T-cell (primary cell): ENCODE data around the gene CYP17A1. TPM values are rescaled to one million over a fixed set of nuclear protein-coding genes. Genes with fewer than 3 reads are reported as not detected.

Source experiments
- ATAC-seq, 4 experiments: fragments of 200-7000 bp in 3 of 4; fragments of 150-1000 bp in 1 of 4; cut with Tn5 transposase; replicated peaks in 1 of 4; 1 replicate in 3 of 4; 2 replicates in 1 of 4; pipeline ENCODE4 v1.10.0; 2021; ENCODE audit warnings: moderate library complexity in 3 of 4, mild to moderate bottlenecking in 2 of 4, moderate number of reproducible peaks in 1 of 4
- CTCF ChIA-PET, 2 donors: fragments of 300-600 bp; sonication (Branson Sonifier 250); formaldehyde crosslinking; loops; one replicate each; lab custom pipeline; 2022; ENCODE audit warnings: antibody characterized with exemption in 2 of 2; lab: Charles Lee
- POLR2A ChIA-PET, 2 donors: fragments of 300-600 bp; sonication (Branson Sonifier 250); formaldehyde crosslinking; loops; one replicate each; lab custom pipeline; 2022; ENCODE audit warnings: antibody characterized with exemption in 2 of 2; lab: Charles Lee
- DNase-seq, 35 experiments: peaks; one replicate each; pipeline versions ENCODE4 v3.0.0 to v3.0.0-alpha.2; 2013 to 2023
- H3K27ac ChIP-seq: one replicate; pipeline ENCODE4 v1.5.1; 2013; ENCODE audit warnings: low read length
- H3K27me3 ChIP-seq, 2 experiments: replicated peaks in 1 of 2; 1 replicate in 1 of 2; 2 replicates in 1 of 2; pipeline versions ENCODE4 v1.6.1 to v1.7.0; 2013; ENCODE audit warnings: low read length in 1 of 2, mixed read lengths in 1 of 2; ENCODE audit not compliant: control insufficient read depth in 2 of 2, insufficient read depth in 2 of 2; ENCODE audit errors: extremely low read depth in 1 of 2
- H3K36me3 ChIP-seq, 2 donors: 1 replicate in 1 of 2; 2 replicates in 1 of 2; pipeline versions ENCODE4 v1.6.1 to v1.7.0; 2013; ENCODE audit warnings: low read length in 1 of 2; ENCODE audit not compliant: control insufficient read depth in 2 of 2, insufficient read depth in 1 of 2; ENCODE audit errors: extremely low read depth in 1 of 2
- H3K4me1 ChIP-seq, 2 experiments: 1 replicate in 1 of 2; 2 replicates in 1 of 2; pipeline versions ENCODE4 v1.6.1 to v1.7.0; 2013; ENCODE audit warnings: low read length in 2 of 2, mixed read lengths in 1 of 2; ENCODE audit not compliant: insufficient read depth in 2 of 2, control insufficient read depth in 1 of 2; ENCODE audit errors: extremely low read depth in 1 of 2
- H3K4me3 ChIP-seq, 2 donors: 1 replicate in 1 of 2; 2 replicates in 1 of 2; pipeline versions ENCODE4 v1.5.1 to v1.7.0; 2013; ENCODE audit warnings: mild to moderate bottlenecking in 2 of 2, low read length in 1 of 2, moderate library complexity in 1 of 2; ENCODE audit not compliant: control insufficient read depth in 1 of 2; ENCODE audit errors: extremely low read depth in 1 of 2
- H3K9me3 ChIP-seq: 2 replicates; pipeline ENCODE4 v1.7.0; 2013
- H3K27ac Mint-ChIP-seq, 2 donors: one replicate each; pipeline ENCODE4 v1.8.0; 2020 to 2021; ENCODE audit warnings: mild to moderate bottlenecking in 2 of 2, mixed read lengths in 2 of 2
- H3K27me3 Mint-ChIP-seq, 2 donors: one replicate each; pipeline ENCODE4 v1.8.0; 2021 to 2022; ENCODE audit warnings: mixed read lengths in 2 of 2
- H3K36me3 Mint-ChIP-seq: one replicate; pipeline ENCODE4 v1.8.0; 2021; ENCODE audit warnings: mixed read lengths
- H3K4me1 Mint-ChIP-seq, 3 donors: one replicate each; pipeline ENCODE4 v1.8.0; 2020 to 2022; ENCODE audit warnings: mixed read lengths in 3 of 3, mild to moderate bottlenecking in 1 of 3
- H3K4me3 Mint-ChIP-seq, 3 donors: one replicate each; pipeline ENCODE4 v1.8.0; 2020 to 2022; ENCODE audit warnings: mild to moderate bottlenecking in 3 of 3, mixed read lengths in 3 of 3, moderate library complexity in 3 of 3
- H3K9me3 Mint-ChIP-seq, 3 donors: one replicate each; pipeline ENCODE4 v1.8.0; 2020 to 2022; ENCODE audit warnings: mixed read lengths in 3 of 3
- WGBS: methylation state at CpG from one replicate; pipeline ENCODE4 v1.1.5; 2013; ENCODE audit warnings: missing lambda C conversion rate; ENCODE audit not compliant: insufficient coverage; 5-methylcytosine and 5-hydroxymethylcytosine counted together
- total RNA-seq, 35 experiments: library from RNA in 6 of 35; stranded (reverse) in 6 of 35; fragments of 120-200 nt in 1 of 35; gene quantifications; one replicate each; pipeline versions ENCODE4 v1.2.1 to v1.2.4 and lab custom pipeline; 2013 to 2026

CYP17A1 gene
- total RNA-seq: 1 to 10 TPM in 3 of 5 donors, not detected in 2; 3.2 to 5.1 (median 4.1) TPM
- total RNA-seq (2013): 10.6 TPM
- total RNA-seq (lab: John Stamatoyannopoulos, UW): 0 to 0.20 (median 0) reads per million in 29 experiments

- POLR2A ChIA-PET: no interaction called here
- Histone ChIP-seq H3K27me3 (peaks cover 0 to 31% of the 10 kb centered on the region in 2 experiments), H3K36me3 (no peaks in the 10 kb centered on the region), H3K4me1 (peaks cover 0 to 5% of the 10 kb centered on the region in 2 experiments), H3K9me3 (no peaks in the 10 kb centered on the region), H3K4me3 (no peak within 1 kb of the TSS), H3K27ac (no peak within 1 kb of the TSS)
- Mint-ChIP-seq H3K27ac (no peak within 1 kb of the TSS), H3K27me3 (peaks cover 9 to 11% of the 10 kb centered on the region in 2 donors), H3K36me3 (peaks cover 4% of the 10 kb centered on the region), H3K9me3 (peaks cover 4 to 15% (median 11%) of the 10 kb centered on the region in 3 donors), H3K4me1 (no peaks in the 10 kb centered on the region), H3K4me3 (no peak within 1 kb of the TSS)
- 93% methylated on average over 4 of the region's 5 CpGs for WGBS
- no peak for ATAC-seq
- DNase-seq: no peak
- CTCF ChIA-PET: interaction anchor here in 1 of 2 donors (0.6 to 1.1 kb wide), 4 partner anchors 65 to 497 kb away, joined by 3 to 4 read pairs (median 3); no protein-coding TSS in a partner anchor
These were observed at the start of gene CYP17A1 for GRCh38 chr10:102837230-102837721. TSS of gene CYP17A1 (minus strand) at chr10:102837413. CDS start at chr10:102837361, 52 bp downstream.

- no peaks in the 10 kb centered on the region for H3K36me3 ChIP-seq
- DNase-seq (no peak), ATAC-seq (no peak)
- ChIA-PET POLR2A (no interaction called here), CTCF (no interaction called here)
- no CpG with 5 or more reads among the region's 2 CpGs for WGBS
- no peaks in the 10 kb centered on the region for H3K9me3 ChIP-seq
- Mint-ChIP-seq H3K4me1 (no peaks in the 10 kb centered on the region), H3K27ac (no peak overlapping the region), H3K4me3 (no peak overlapping the region), H3K9me3 (no peaks in the 10 kb centered on the region), H3K27me3 (no peaks in the 10 kb centered on the region), H3K36me3 (peaks cover 6% of the 10 kb centered on the region)
- no peak overlapping the region for H3K27ac ChIP-seq
- no peaks in the 10 kb centered on the region for H3K4me1 ChIP-seq
- H3K4me3 ChIP-seq: no peak overlapping the region
- no peaks in the 10 kb centered on the region for H3K27me3 ChIP-seq
These were observed 43.0 kb upstream of the CYP17A1 start for GRCh38 chr10:102880256-102880655.

- peaks cover 2 to 5% of the 10 kb centered on the region in 2 donors for H3K27me3 Mint-ChIP-seq
- no peak overlapping the region for H3K27ac Mint-ChIP-seq
- no peaks in the 10 kb centered on the region for H3K27me3 ChIP-seq
- H3K4me3 Mint-ChIP-seq: no peak overlapping the region
- no peak overlapping the region for H3K27ac ChIP-seq
- CTCF ChIA-PET: no interaction called here
- ATAC-seq (no peak), DNase-seq (no peak)
- POLR2A ChIA-PET: interaction anchor here in 1 of 2 donors (0.6 kb wide), 1 partner anchor 13 kb away, joined by 4 read pairs; no protein-coding TSS in a partner anchor
- H3K9me3 ChIP-seq: no peaks in the 10 kb centered on the region
- H3K4me1 Mint-ChIP-seq: no peaks in the 10 kb centered on the region
- 83% methylated on average over 2 of the region's 4 CpGs for WGBS
- H3K4me1 ChIP-seq: no peaks in the 10 kb centered on the region
- no peak overlapping the region for H3K4me3 ChIP-seq
- peaks cover 0 to 2% of the 10 kb centered on the region in 2 donors for H3K36me3 ChIP-seq
- H3K9me3 Mint-ChIP-seq: no peaks in the 10 kb centered on the region
- peaks cover 10% of the 10 kb centered on the region for H3K36me3 Mint-ChIP-seq
These were observed 41.4 kb upstream of the CYP17A1 start for GRCh38 chr10:102878629-102879028.

- H3K9me3 ChIP-seq: no peaks in the 10 kb centered on the region
- POLR2A ChIA-PET: no interaction called here
- no peak for DNase-seq
- no peak for ATAC-seq
- no peaks in the 10 kb centered on the region for H3K4me1 Mint-ChIP-seq
- WGBS: 58% methylated on average over 2 of the region's 2 CpGs
- no peak overlapping the region for H3K27ac Mint-ChIP-seq
- peaks cover 10% of the 10 kb centered on the region for H3K36me3 Mint-ChIP-seq
- H3K4me3 Mint-ChIP-seq: no peak overlapping the region
- CTCF ChIA-PET: no interaction called here
- no peaks in the 10 kb centered on the region for H3K9me3 Mint-ChIP-seq
- H3K4me3 ChIP-seq: no peak overlapping the region
- H3K27me3 Mint-ChIP-seq: peaks cover 4 to 16% of the 10 kb centered on the region in 2 donors
- no peaks in the 10 kb centered on the region for H3K27me3 ChIP-seq
- no peaks in the 10 kb centered on the region for H3K4me1 ChIP-seq
- peaks cover 0 to 2% of the 10 kb centered on the region in 2 donors for H3K36me3 ChIP-seq
- H3K27ac ChIP-seq: no peak overlapping the region
These were observed 39.5 kb upstream of the CYP17A1 start for GRCh38 chr10:102876747-102877153.

GRCh38 chr10:102872163-102872562 lies 35.0 kb upstream of the CYP17A1 start:
- ChIA-PET POLR2A (interaction anchor here in 1 of 2 donors (0.7 kb wide), 1 partner anchor 509 kb away, joined by 3 read pairs; no protein-coding TSS in a partner anchor), CTCF (no interaction called here)
- Histone ChIP-seq H3K4me3 (no peak overlapping the region), H3K27ac (no peak overlapping the region), H3K4me1 (peaks cover 0 to 10% of the 10 kb centered on the region in 2 experiments), H3K9me3 (no peaks in the 10 kb centered on the region), H3K36me3 (peaks cover 0 to 2% of the 10 kb centered on the region in 2 donors), H3K27me3 (peaks cover 4 to 14% of the 10 kb centered on the region in 2 experiments)
- peaks cover 27 to 34% of the 10 kb centered on the region in 2 donors for H3K27me3 Mint-ChIP-seq
- H3K4me3 Mint-ChIP-seq: no peak overlapping the region
- no peaks in the 10 kb centered on the region for H3K9me3 Mint-ChIP-seq
- ATAC-seq: no peak
- H3K27ac Mint-ChIP-seq: no peak overlapping the region
- WGBS: 73% methylated on average over 1 of the region's 4 CpGs
- peaks cover 11 to 14% (median 13%) of the 10 kb centered on the region in 3 donors for H3K4me1 Mint-ChIP-seq
- DNase-seq: no peak
- peaks cover 13% of the 10 kb centered on the region for H3K36me3 Mint-ChIP-seq

- ChIA-PET CTCF (no interaction called here), POLR2A (no interaction called here)
- DNase-seq (no peak), ATAC-seq (no peak)
- peaks cover 11 to 14% (median 13%) of the 10 kb centered on the region in 3 donors for H3K4me1 Mint-ChIP-seq
- Histone ChIP-seq H3K27ac (no peak overlapping the region), H3K4me3 (peak overlapping the region in 1 of 2 donors; percentile 59), H3K4me1 (peaks cover 0 to 10% of the 10 kb centered on the region in 2 experiments), H3K36me3 (peaks cover 0 to 2% of the 10 kb centered on the region in 2 donors), H3K27me3 (peaks cover 4 to 14% of the 10 kb centered on the region in 2 experiments), H3K9me3 (no peaks in the 10 kb centered on the region)
- peaks cover 27 to 34% of the 10 kb centered on the region in 2 donors for H3K27me3 Mint-ChIP-seq
- H3K9me3 Mint-ChIP-seq: no peaks in the 10 kb centered on the region
- WGBS: over 99% methylated on average over 10 of the region's 10 CpGs
- peak overlapping the region in 1 of 3 donors; percentile 60 for H3K4me3 Mint-ChIP-seq
- H3K27ac Mint-ChIP-seq: no peak overlapping the region
- peaks cover 20% of the 10 kb centered on the region for H3K36me3 Mint-ChIP-seq
These were observed 33.0 kb upstream of the CYP17A1 start for GRCh38 chr10:102870221-102870620.
